GM12891 (cell line): ENCODE data around the gene TENM4.

Experiments
- PAX5 ChIP-seq: IDR thresholded peaks from 2 replicates; pipeline ENCODE4 v1.6.1; 2011; ENCODE audit warnings: low read length, moderate library complexity, mild to moderate bottlenecking; ENCODE audit not compliant: insufficient read depth, severe bottlenecking
- POLR2A ChIP-seq: IDR thresholded peaks from 2 replicates; pipeline ENCODE4 v1.6.1; 2011; ENCODE audit warnings: low read depth, low read length, control low read depth
- POLR2AphosphoS5 ChIP-seq: IDR thresholded peaks from 2 replicates; pipeline ENCODE4 v1.6.1; 2011; ENCODE audit warnings: low read depth, low read length, control low read depth
- POU2F2 ChIP-seq: IDR thresholded peaks from 2 replicates; pipeline ENCODE4 v1.6.1; 2011; ENCODE audit warnings: low read depth, mild to moderate bottlenecking, control low read depth, low read length, moderate library complexity
- SPI1 ChIP-seq: IDR thresholded peaks from 2 replicates; pipeline ENCODE4 v1.6.1; 2011; ENCODE audit warnings: low read depth, low read length, control low read depth
- TAF1 ChIP-seq: IDR thresholded peaks from 2 replicates; pipeline ENCODE4 v1.6.1; 2011; ENCODE audit warnings: low read depth, low read length, control low read depth

- TF ChIP-seq POLR2A (no peak), POLR2AphosphoS5 (no peak), TAF1 (no peak), SPI1 (no peak), PAX5 (no peak), POU2F2 (no peak)
Measured at GRCh38 chr11:78688460-78688859, 752.4 kb downstream of the TENM4 start.
